Lower lobe of right lung (tissue), 2 donors: ENCODE results near the gene KIF15. TPM values are rescaled to one million over a fixed set of nuclear protein-coding genes. Genes with fewer than 3 reads are reported as not detected.
"Not testable (repeated sequence)": the region's sequence is repeated elsewhere in the genome, so short reads cannot be mapped to it uniquely, and the experiment has no call there.

Experiments
- ATAC-seq, 2 donors: fragments of 200-7000 bp; cut with Tn5 transposase; one replicate each; pipeline ENCODE4 v1.9.1; 2020 to 2022; ENCODE audit warnings: mild to moderate bottlenecking in 2 of 2, moderate library complexity in 2 of 2
- DNase-seq: peaks from one replicate; pipeline ENCODE4 v3.0.0-alpha.2; 2020
- H3K27ac ChIP-seq: fragments of 200-600 bp; one replicate; pipeline ENCODE4 v1.8.0; 2022
- H3K27me3 ChIP-seq: fragments of 200-600 bp; one replicate; pipeline ENCODE4 v1.8.0; 2022; ENCODE audit warnings: low read depth
- H3K36me3 ChIP-seq: fragments of 200-600 bp; one replicate; pipeline ENCODE4 v1.8.0; 2022; ENCODE audit warnings: mild to moderate bottlenecking
- H3K4me1 ChIP-seq: fragments of 200-600 bp; one replicate; pipeline ENCODE4 v1.8.0; 2022
- H3K4me3 ChIP-seq: fragments of 200-600 bp; one replicate; pipeline ENCODE4 v1.8.0; 2022; ENCODE audit warnings: mild to moderate bottlenecking
- H3K9me3 ChIP-seq: fragments of 200-600 bp; one replicate; pipeline ENCODE4 v1.8.0; 2022
- intact Hi-C: fragments of 100-400 bp; cut with DNase I; formaldehyde crosslinking; loops from one replicate; pipeline ENCODE4 v1.11.0; 2022
- total RNA-seq: library from RNA; stranded (reverse); fragmentation: NEBNext Ultra II Directional; extraction: Animal tissue kit (Norgen Biotek cat#: 25700); gene quantifications from one replicate; pipeline ENCODE4 v1.2.1, GENCODE V29; 2021
- TF ChIP-seq, protein P1 (sequence below): fragments of 200-600 bp; IDR thresholded peaks from one replicate; pipeline ENCODE4 v1.8.0; 2022; ENCODE audit warnings: antibody characterized with exemption, mild to moderate bottlenecking
- donor health status: DM: no; HTN: yes; CAD: no; lungs with severe emphysema.

The KIF15 gene
- total RNA-seq, 1 donor from 2014 or later = 1.3 TPM

GRCh38 chr3:44833394-44833793 lies 71.8 kb downstream of the KIF15 start:
- H3K4me3 ChIP-seq = no peak overlapping the region
- H3K36me3 ChIP-seq = no peaks in the 10 kb centered on the region
- TF ChIP-seq, protein P1, sequence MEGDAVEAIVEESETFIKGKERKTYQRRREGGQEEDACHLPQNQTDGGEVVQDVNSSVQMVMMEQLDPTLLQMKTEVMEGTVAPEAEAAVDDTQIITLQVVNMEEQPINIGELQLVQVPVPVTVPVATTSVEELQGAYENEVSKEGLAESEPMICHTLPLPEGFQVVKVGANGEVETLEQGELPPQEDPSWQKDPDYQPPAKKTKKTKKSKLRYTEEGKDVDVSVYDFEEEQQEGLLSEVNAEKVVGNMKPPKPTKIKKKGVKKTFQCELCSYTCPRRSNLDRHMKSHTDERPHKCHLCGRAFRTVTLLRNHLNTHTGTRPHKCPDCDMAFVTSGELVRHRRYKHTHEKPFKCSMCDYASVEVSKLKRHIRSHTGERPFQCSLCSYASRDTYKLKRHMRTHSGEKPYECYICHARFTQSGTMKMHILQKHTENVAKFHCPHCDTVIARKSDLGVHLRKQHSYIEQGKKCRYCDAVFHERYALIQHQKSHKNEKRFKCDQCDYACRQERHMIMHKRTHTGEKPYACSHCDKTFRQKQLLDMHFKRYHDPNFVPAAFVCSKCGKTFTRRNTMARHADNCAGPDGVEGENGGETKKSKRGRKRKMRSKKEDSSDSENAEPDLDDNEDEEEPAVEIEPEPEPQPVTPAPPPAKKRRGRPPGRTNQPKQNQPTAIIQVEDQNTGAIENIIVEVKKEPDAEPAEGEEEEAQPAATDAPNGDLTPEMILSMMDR = no peak
- H3K27ac ChIP-seq = no peak overlapping the region
- no peaks in the 10 kb centered on the region for H3K27me3 ChIP-seq
- H3K4me1 ChIP-seq = no peaks in the 10 kb centered on the region
- peaks cover 17% of the 10 kb centered on the region for H3K9me3 ChIP-seq
- DNase-seq (no peak), ATAC-seq (no peak)
- intact Hi-C loops = no loop called here

- no peak for ATAC-seq
- no peaks in the 10 kb centered on the region for H3K36me3 ChIP-seq
- H3K4me1 ChIP-seq = no peaks in the 10 kb centered on the region
- TF ChIP-seq, protein P1 = no peak
- H3K27ac ChIP-seq = no peak overlapping the region
- H3K27me3 ChIP-seq = no peaks in the 10 kb centered on the region
- no peak overlapping the region for H3K4me3 ChIP-seq
- intact Hi-C loops = no loop called here
- no peak for DNase-seq
- peaks cover 17% of the 10 kb centered on the region for H3K9me3 ChIP-seq
Observed at GRCh38 chr3:44835684-44836083, 74.1 kb downstream of the KIF15 start.

GRCh38 chr3:44842376-44842775 lies 80.8 kb downstream of the KIF15 start:
- intact Hi-C loops = no loop called here
- no peak for ATAC-seq

DNA sequence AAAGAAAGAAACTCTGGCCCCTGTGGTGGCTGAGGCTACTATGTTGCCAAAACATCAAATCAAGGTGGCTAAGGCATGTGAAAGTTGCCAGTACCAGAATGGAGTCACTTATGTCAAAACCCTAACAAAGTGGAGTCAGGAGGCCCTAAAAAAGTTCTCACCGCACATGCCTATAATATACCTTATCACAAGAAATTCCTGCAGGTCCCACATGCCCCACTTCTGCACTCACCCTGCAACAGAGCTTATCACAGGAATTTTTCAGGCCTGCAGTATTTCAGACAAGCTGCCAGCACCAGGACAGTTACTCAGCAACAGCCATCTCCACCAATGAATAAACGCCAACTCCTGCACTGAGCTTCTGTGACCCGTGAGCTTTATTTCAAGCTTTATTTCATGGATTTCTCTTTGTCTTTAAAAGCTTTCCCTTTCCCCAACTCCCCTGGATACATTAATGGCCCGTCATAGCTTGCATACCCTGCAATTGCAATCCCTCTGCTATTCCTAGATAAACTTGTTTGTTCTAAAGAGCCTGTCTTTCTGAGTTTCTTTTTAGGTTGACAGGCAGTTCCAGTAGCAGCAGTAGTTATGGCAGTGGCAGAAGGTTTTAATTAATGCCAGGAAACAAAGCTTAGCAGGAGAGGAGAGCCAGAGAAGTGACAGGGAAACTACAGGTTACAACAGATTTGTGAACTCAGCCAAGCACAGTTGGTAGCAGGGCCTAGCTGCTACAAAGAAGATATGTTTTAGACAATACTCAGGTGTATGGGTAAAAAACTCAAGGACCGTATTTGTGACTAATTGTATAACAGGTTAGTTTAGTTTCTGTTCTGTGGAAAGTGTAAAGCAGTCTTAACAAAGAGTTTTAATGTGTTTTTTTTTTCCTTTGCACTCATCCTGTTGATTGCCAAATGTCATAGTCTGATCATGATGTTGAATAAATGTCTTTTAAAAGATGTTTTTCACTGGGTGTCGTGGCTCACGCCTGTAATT lies 84.2 kb downstream of the KIF15 start:
- no peaks in the 10 kb centered on the region for H3K27me3 ChIP-seq
- TF ChIP-seq, protein P1 = no peak
- intact Hi-C loops = no loop called here
- no peaks in the 10 kb centered on the region for H3K36me3 ChIP-seq
- peak overlapping the region; percentile 8 for H3K27ac ChIP-seq
- DNase-seq = no peak
- no peak overlapping the region for H3K4me3 ChIP-seq
- H3K4me1 ChIP-seq = no peaks in the 10 kb centered on the region
- H3K9me3 ChIP-seq = no peaks in the 10 kb centered on the region
- ATAC-seq = peak; percentile 67 to 81

More at GRCh38 chr3:44842376-44842775, 80.8 kb downstream of the KIF15 start:
- Histone ChIP-seq H3K4me3 (no peak overlapping the region), H3K4me1 (no peaks in the 10 kb centered on the region), H3K27ac (no peak overlapping the region), H3K27me3 (no peaks in the 10 kb centered on the region), H3K36me3 (no peaks in the 10 kb centered on the region), H3K9me3 (peaks cover under 1% of the 10 kb centered on the region)
- DNase-seq = no peak
- TF ChIP-seq, protein P1 = no peak

- ATAC-seq = no peak
- H3K27ac ChIP-seq = no peak overlapping the region
- H3K4me3 ChIP-seq = no peak overlapping the region
- TF ChIP-seq, protein P1 = no peak
- no peaks in the 10 kb centered on the region for H3K36me3 ChIP-seq
- no peaks in the 10 kb centered on the region for H3K4me1 ChIP-seq
- intact Hi-C loops = no loop called here
- no peaks in the 10 kb centered on the region for H3K9me3 ChIP-seq
- H3K27me3 ChIP-seq = no peaks in the 10 kb centered on the region
- no peak for DNase-seq
Observed at GRCh38 chr3:44848634-44849033, 87.0 kb downstream of the KIF15 start.

- DNase-seq, ATAC-seq, H3K27me3 ChIP-seq, H3K4me3 ChIP-seq, H3K9me3 ChIP-seq, H3K4me1 ChIP-seq, H3K36me3 ChIP-seq, intact Hi-C loops, H3K27ac ChIP-seq: not testable (repeated sequence)
Observed at GRCh38 chr3:44856663-44857062, 95.1 kb downstream of the KIF15 start.
